ENCODE data around the gene ANKRD40CL. TPM values are rescaled to one million over a fixed set of nuclear protein-coding genes. Genes with fewer than 3 reads are reported as not detected.
"Not testable (repeated sequence)": the region's sequence is repeated elsewhere in the genome, so short reads cannot be mapped to it uniquely, and the experiment has no call there.

The ANKRD40CL gene
- total RNA-seq: not detected in 2 replicates

GRCh38 chr17:50767446-50767845 is at the start of gene ANKRD40CL:
TSS of gene ANKRD40CL (minus strand) at chr17:50767518. CDS start at chr17:50766913, 605 bp downstream.
- intact Hi-C loops (cut with micrococcal nuclease): no loop called here

- intact Hi-C loops (cut with micrococcal nuclease): no loop called here
These were observed 49.0 kb upstream of the ANKRD40CL start for GRCh38 chr17:50816271-50816670.

GRCh38 chr17:50815400-50815799 is 48.1 kb upstream of the ANKRD40CL start:
- intact Hi-C loops (cut with micrococcal nuclease): no loop called here

- intact Hi-C loops (cut with micrococcal nuclease): no loop called here
These were observed 46.3 kb upstream of the ANKRD40CL start for GRCh38 chr17:50813583-50813982.

- intact Hi-C loops (cut with micrococcal nuclease): no loop called here
These were observed 41.6 kb upstream of the ANKRD40CL start for GRCh38 chr17:50808888-50809287.

GRCh38 chr17:50808413-50808812 is 41.1 kb upstream of the ANKRD40CL start:
- intact Hi-C loops (cut with micrococcal nuclease): no loop called here

GRCh38 chr17:50807675-50808074 is 40.4 kb upstream of the ANKRD40CL start:
- intact Hi-C loops (cut with micrococcal nuclease): no loop called here

DNA sequence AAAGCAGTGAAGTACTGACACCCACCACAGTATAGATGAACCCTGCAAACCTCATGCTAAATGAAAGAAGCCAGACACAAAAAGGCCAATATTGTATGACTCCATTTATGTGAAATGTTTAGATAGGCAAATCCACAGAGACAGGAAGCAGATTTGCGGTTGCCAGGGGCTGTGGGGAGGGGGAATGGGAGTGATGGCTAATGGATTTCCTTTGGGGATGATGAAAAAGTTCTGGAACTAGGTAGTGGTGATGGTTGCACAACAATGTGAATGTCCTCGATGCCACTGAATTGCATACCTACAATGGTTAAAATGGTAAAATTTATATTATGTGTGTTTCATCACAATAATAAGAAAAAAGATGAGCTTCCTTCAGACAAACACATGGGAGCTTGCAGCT is 39.7 kb upstream of the ANKRD40CL start:
- intact Hi-C loops (cut with micrococcal nuclease): no loop called here

- intact Hi-C loops (cut with micrococcal nuclease): no loop called here
These were observed 38.9 kb upstream of the ANKRD40CL start for GRCh38 chr17:50806141-50806643.

GRCh38 chr17:50805486-50805885 is 38.2 kb upstream of the ANKRD40CL start:
- intact Hi-C loops (cut with micrococcal nuclease): no loop called here

DNA sequence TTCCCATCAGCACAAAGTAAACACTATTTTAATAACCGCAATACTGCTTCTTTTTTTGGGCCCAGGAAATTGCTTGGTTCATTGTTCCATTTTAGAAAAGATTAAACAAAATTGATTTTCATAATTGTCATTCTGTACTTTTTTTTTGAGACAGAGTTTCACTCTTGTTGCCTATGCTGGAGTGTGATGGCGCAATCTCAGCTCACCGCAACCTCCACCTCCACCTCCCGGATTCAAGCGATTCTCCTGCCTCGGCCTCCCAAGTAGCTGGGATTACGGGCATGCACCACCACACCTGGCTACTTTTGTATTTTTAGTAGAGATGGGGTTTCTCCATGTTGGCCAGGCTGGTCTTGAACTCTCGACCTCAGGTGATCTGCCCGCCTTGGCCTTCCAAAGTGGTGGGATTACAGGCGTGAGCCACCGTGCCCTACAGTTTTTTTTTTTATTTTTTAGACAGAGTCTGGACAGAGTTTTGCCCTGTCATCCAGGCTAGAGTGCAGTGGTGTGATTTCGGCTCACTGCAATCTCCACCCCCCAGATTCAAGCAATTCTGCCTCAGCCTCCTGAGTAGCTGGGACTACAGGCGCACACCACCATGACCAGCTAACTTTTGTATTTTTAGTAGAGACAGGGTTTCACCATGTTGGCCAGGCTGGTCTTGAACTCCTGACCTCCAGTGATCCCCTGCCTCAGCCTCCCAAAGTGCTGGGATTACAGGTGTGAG is 37.6 kb upstream of the ANKRD40CL start:
- intact Hi-C loops (cut with micrococcal nuclease): not testable (repeated sequence)

GRCh38 chr17:50803676-50804075 is 36.4 kb upstream of the ANKRD40CL start:
- intact Hi-C loops (cut with micrococcal nuclease): no loop called here

- intact Hi-C loops (cut with micrococcal nuclease): no loop called here
These were observed 35.6 kb upstream of the ANKRD40CL start for GRCh38 chr17:50802609-50803571.

DNA sequence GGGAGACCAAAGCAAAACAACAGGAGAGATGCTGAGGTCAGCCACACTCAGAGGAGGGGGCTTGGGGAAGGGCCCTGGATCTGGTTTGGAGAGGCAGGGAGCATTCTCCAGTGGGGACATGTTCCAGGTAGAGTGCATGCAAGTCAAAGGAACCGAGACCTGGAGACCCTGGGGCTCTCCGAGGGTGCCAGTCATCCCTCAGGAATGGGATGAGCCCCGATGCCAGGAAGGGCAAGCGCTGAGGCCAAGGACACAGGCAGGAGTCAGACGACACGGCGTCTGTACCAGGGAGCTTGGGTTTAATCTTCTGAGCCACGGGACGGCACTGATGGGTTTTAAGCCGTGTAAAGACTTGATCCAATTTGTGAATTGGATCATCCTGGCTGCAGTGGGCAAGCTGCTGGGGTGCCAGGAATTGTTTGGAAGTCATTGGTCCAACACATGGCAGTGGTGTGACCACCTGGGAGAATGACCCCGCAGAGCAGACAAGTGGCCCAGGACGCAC is 32.9 kb upstream of the ANKRD40CL start:
- intact Hi-C loops (cut with micrococcal nuclease): no loop called here

DNA sequence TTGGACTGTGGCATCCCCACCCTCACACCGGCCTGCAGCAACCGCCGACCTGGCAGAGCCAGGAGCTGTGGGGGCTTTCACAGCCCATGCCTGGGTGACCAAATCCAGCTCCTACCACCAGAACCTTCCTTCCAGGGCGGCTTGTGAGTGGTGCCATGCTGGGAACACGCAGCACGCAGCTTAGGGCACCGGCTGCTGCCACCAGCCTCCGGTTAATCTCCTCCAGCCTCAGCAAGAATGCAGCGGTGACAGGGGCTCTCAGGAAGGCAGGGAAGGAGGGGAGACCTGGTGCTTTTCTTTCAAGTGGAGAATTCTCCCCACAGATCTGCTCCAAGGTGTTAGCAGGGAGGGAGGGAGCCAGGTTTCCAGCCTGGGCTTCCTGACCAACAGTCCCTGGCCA is 32.3 kb upstream of the ANKRD40CL start:
- intact Hi-C loops (cut with micrococcal nuclease): no loop called here

GRCh38 chr17:50798424-50799288 is 31.3 kb upstream of the ANKRD40CL start:
- intact Hi-C loops (cut with micrococcal nuclease): no loop called here

GRCh38 chr17:50797135-50797810 is 30.0 kb upstream of the ANKRD40CL start:
- intact Hi-C loops (cut with micrococcal nuclease): no loop called here

DNA sequence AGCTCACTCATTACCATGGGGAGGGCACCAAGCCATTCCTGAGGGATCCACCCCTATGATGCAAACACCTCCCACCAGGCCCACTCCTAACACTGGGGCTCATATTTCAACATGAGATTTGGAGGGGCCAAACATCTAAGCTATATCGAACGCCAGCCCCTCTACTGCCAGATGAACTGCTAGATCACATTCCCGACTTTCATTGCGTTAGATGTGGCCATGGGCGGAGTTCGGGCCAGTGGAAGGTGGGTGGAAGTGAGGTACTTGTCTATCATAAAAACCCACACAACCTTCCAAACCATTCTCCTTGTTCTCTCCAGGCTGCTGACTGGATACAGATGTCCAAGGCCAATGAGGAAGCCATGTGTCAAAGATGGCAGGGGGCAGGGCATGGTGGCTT is 27.0 kb upstream of the ANKRD40CL start:
- intact Hi-C loops (cut with micrococcal nuclease): no loop called here

DNA sequence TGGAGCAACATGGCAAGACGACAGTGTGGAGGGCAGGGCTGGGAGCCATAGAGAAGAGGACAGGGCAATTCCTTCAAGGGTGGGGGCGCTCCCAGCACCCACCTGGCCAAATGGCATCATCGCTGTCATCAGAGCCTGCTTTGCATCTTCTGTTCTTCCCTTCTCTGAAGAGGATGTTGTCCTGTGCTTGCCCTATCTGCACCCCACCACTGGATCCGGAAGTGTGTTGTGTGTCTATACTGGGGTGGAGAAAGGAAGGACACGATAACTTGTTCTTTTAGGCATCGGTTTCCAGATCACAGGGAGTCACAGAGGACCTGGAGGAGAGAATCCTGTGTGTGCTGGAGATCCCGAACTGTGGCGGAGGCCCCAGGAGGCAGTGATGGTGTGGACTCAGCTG is 25.7 kb upstream of the ANKRD40CL start:
- intact Hi-C loops (cut with micrococcal nuclease): no loop called here

DNA sequence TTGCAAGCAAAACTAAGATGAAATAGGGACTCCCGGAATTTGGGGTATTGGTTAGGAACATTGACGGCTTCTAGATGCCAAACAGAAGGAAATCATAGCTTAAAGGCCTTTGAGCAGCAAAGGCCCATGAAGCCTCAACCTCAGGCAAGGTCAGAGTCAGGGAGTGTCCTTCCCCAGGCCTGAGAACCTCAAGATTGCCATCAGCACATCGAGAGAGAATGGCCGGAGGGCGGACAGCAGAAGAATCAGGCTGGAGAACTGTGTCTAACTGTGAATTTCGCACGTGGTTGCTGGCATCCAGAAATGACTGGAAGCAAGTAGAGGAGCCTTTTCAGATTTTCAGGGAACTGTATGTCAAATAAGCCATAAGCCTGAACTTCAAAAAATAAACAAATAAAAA is 24.8 kb upstream of the ANKRD40CL start:
- intact Hi-C loops (cut with micrococcal nuclease): no loop called here
